Transverse colon (tissue), 4 donors: ENCODE results near the gene KRTAP4-4. TPM values are rescaled to one million over a fixed set of nuclear protein-coding genes. Genes with fewer than 3 reads are reported as not detected.
"Not testable (repeated sequence)": the region's sequence is repeated elsewhere in the genome, so short reads cannot be mapped to it uniquely, and the experiment has no call there.

Experiments used
- DNase-seq: peaks from one replicate; pipeline ENCODE4 v3.0.0-alpha.2; 2019
- H3K27ac ChIP-seq, 4 donors: fragments of 200-600 bp; sonication (generic); 2 replicates each; pipeline ENCODE4 v1.5.1; 2016 to 2018; ENCODE audit warnings: inconsistent platforms in 4 of 4
- H3K27me3 ChIP-seq: fragments of 200-600 bp; sonication (generic); 2 replicates; pipeline ENCODE4 v1.5.1; 2017; ENCODE audit warnings: inconsistent platforms
- H3K36me3 ChIP-seq, 4 donors: fragments of 200-600 bp; sonication (generic); 2 replicates each; pipeline ENCODE4 v1.5.1; 2017 to 2019; ENCODE audit warnings: inconsistent platforms in 4 of 4
- H3K4me1 ChIP-seq, 4 donors: fragments of 200-600 bp; sonication (generic); 2 replicates each; pipeline ENCODE4 v1.5.1; 2017 to 2020; ENCODE audit warnings: inconsistent platforms in 4 of 4
- H3K4me3 ChIP-seq, 4 donors: fragments of 200-600 bp; sonication (generic); 1 replicate in 1 of 4; 2 replicates in 3 of 4; pipeline versions ENCODE4 v1.5.1 to v1.6.1; 2017 to 2019; ENCODE audit warnings: inconsistent platforms in 4 of 4
- H3K9me3 ChIP-seq, 2 donors: fragments of 200-600 bp; sonication (generic); 2 replicates each; pipeline ENCODE4 v1.5.1; 2017 to 2019; ENCODE audit warnings: inconsistent platforms in 2 of 2
- CTCF ChIP-seq, 5 experiments: fragments of 200-600 bp in 3 of 5; fragments of 450-650 bp in 2 of 5; sonication (generic) in 3 of 5; IDR thresholded peaks; 1 replicate in 2 of 5; 2 replicates in 3 of 5; pipeline ENCODE4 v1.5.1; 2016 to 2017; ENCODE audit warnings: antibody characterized with exemption in 5 of 5, inconsistent platforms in 3 of 5, mild to moderate bottlenecking in 2 of 5, moderate library complexity in 1 of 5
- EP300 ChIP-seq: sonication (generic); formaldehyde crosslinking; IDR thresholded peaks from one replicate; pipeline ENCODE4 v1.6.1; 2017; ENCODE audit warnings: antibody characterized with exemption, low read depth
- POLR2A ChIP-seq: fragments of 450-650 bp; IDR thresholded peaks from one replicate; pipeline ENCODE4 v1.6.1; 2016; ENCODE audit warnings: antibody characterized with exemption, mild to moderate bottlenecking, moderate library complexity
- POLR2AphosphoS5 ChIP-seq, 3 donors: sonication (generic); formaldehyde crosslinking; IDR thresholded peaks; one replicate each; pipeline ENCODE4 v1.6.1; 2016; ENCODE audit warnings: antibody characterized with exemption in 3 of 3
- WGBS, 2 donors: methylation state at CpG; one replicate each; pipeline ENCODE4 v1.1.5; 2018; ENCODE audit warnings: low coverage in 1 of 2; 5-methylcytosine and 5-hydroxymethylcytosine counted together
- in situ Hi-C, 4 donors: fragments of 200-750 bp; cut with MboI; loops; one replicate each; pipeline versions ENCODE4 v1.15.0 to v1.15.1; 2017; ENCODE audit warnings: low sequenced_read_pairs in 3 of 4, low pct_ligation_motif_present in 1 of 4, low pct_unique_long_range_greater_than_20kb in 1 of 4
- intact Hi-C: fragments of 100-400 bp; cut with DNase I; formaldehyde crosslinking; loops from one replicate; pipeline ENCODE4 v1.15.1; 2023; ENCODE audit warnings: low total_unique reads
- total RNA-seq, 4 donors: library from RNA; depleted of rRNA; stranded (reverse); fragments of >200 nt; gene quantifications; one replicate each; pipeline ENCODE4 v1.1.0, GENCODE V29; 2016

Gene KRTAP4-4
- total RNA-seq, 4 donors from 2014 or later = not detected

GRCh38 chr17:41151525-41151924 is 9.0 kb downstream of the KRTAP4-4 start:
- TF ChIP-seq CTCF (IDR thresholded peaks at IDR 0.05) (no peak), POLR2A (no peak), POLR2AphosphoS5 (IDR thresholded peaks at IDR 0.05) (no peak), EP300 (no peak)
- DNase-seq = no peak
- H3K4me3 ChIP-seq = no peak overlapping the region
- no peak overlapping the region for H3K27ac ChIP-seq
- 73 to 77% methylated on average over 2 of the region's 2 CpGs for WGBS, 2 donors
- no peaks in the 10 kb centered on the region for H3K36me3 ChIP-seq
- no peaks in the 10 kb centered on the region for H3K4me1 ChIP-seq
- intact Hi-C loops (no loop called here), in situ Hi-C loops (no loop called here)
- H3K27me3 ChIP-seq = peaks cover 25% of the 10 kb centered on the region
- H3K9me3 ChIP-seq = no peaks in the 10 kb centered on the region

- Histone ChIP-seq H3K9me3 (no peaks in the 10 kb centered on the region), H3K27ac (no peak overlapping the region), H3K36me3 (no peaks in the 10 kb centered on the region), H3K4me1 (no peaks in the 10 kb centered on the region), H3K27me3 (peaks cover 16% of the 10 kb centered on the region), H3K4me3 (no peak overlapping the region)
- in situ Hi-C loops (no loop called here), intact Hi-C loops (no loop called here)
- DNase-seq = no peak
- TF ChIP-seq CTCF (IDR thresholded peaks at IDR 0.05) (no peak), EP300 (no peak), POLR2AphosphoS5 (IDR thresholded peaks at IDR 0.05) (no peak), POLR2A (no peak)
- WGBS, 2 donors = 84 to 90% methylated on average over 3 to 4 of the region's 4 CpGs
Measured at GRCh38 chr17:41150026-41150425, 10.5 kb downstream of the KRTAP4-4 start.

DNA sequence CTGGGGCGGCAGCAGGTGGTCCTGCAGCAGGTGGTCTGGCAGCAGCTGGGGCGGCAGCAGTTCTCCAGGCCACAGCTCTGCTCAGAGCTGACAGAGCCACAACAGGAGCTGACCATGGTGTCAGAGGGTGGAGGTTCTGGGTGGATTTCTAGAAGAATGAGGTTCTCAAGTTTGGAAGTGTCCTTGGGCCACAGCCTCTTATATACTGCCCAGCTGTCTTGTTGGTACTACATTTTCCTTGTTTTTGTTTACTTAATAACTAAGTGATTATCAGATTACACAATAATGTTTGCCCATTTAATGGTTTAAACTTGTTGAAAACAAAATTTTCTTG is 10.9 kb downstream of the KRTAP4-4 start, which contains the start of gene KRTAP4-5:
Gene KRTAP4-5, minus strand, starts transcription at position 174 of the 334 bp plus-strand sequence. Its CDS starts 58 bp downstream, at position 116.
- no peak for TF ChIP-seq POLR2AphosphoS5 (IDR thresholded peaks at IDR 0.05)
- no peak for TF ChIP-seq EP300
- no peak for TF ChIP-seq CTCF (IDR thresholded peaks at IDR 0.05)
- TF ChIP-seq POLR2A = no peak
- Histone ChIP-seq H3K9me3 (no peaks in the 10 kb centered on the region), H3K27me3 (peaks cover 12% of the 10 kb centered on the region), H3K4me3 (no peak within 1 kb of the TSS), H3K36me3 (no peaks in the 10 kb centered on the region), H3K27ac (no peak within 1 kb of the TSS), H3K4me1 (no peaks in the 10 kb centered on the region)
- no peak for DNase-seq
- intact Hi-C loops (no loop called here), in situ Hi-C loops (no loop called here)
- WGBS, 2 donors = 83% methylated on average over 1 of the region's 2 CpGs; no CpG with 5 or more reads in 1 of the 2 donors

DNA sequence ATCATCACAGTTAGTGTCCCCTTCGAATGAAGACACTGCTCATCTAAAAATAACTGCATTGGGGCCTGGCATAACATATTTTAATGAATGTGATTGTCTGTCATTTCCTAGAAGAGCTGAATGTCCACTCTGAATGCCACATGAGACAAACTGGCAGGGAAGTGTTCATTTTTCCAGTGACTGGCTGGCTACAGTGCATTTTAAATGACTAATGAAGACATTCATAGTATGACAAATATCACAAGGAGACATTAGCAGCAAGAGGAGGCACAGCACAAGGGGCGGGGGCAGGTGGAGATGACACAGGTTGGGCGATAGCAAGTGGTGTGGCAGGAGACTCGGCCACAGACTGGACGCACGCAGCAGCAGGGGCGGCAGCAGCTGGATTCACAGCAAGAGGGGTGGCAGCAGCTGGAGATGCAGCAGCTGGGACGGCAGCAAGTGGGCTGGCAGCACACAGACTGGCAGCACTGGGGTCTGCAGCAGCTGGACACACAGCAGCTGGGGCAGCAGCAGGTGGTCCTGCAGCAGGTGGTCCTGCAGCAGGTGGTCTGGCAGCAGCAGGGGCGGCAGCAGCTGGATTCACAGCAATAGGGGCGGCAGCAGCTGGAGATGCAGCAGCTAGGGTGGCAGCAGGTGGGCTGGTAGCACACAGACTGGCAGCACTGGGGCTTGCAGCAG is 11.4 kb downstream of the KRTAP4-4 start:
- intact Hi-C loops, H3K27ac ChIP-seq, H3K4me3 ChIP-seq, H3K4me1 ChIP-seq, H3K36me3 ChIP-seq, in situ Hi-C loops, DNase-seq, H3K27me3 ChIP-seq, H3K9me3 ChIP-seq: not testable (repeated sequence)
- WGBS, 2 donors = 81 to 84% methylated on average over 6 to 10 of the region's 10 CpGs
